Transverse colon (tissue), 4 donors: ENCODE measurements around the gene HEPACAM. TPM values are rescaled to one million over a fixed set of nuclear protein-coding genes. Genes with fewer than 3 reads are reported as not detected.

Source experiments
- DNase-seq: peaks from one replicate; pipeline ENCODE4 v3.0.0-alpha.2; 2019
- H3K27ac ChIP-seq, 4 donors: fragments of 200-600 bp; sonication (generic); 2 replicates each; pipeline ENCODE4 v1.5.1; 2016 to 2018; ENCODE audit warnings: inconsistent platforms in 4 of 4
- H3K27me3 ChIP-seq: fragments of 200-600 bp; sonication (generic); 2 replicates; pipeline ENCODE4 v1.5.1; 2017; ENCODE audit warnings: inconsistent platforms
- H3K36me3 ChIP-seq, 4 donors: fragments of 200-600 bp; sonication (generic); 2 replicates each; pipeline ENCODE4 v1.5.1; 2017 to 2019; ENCODE audit warnings: inconsistent platforms in 4 of 4
- H3K4me1 ChIP-seq, 4 donors: fragments of 200-600 bp; sonication (generic); 2 replicates each; pipeline ENCODE4 v1.5.1; 2017 to 2020; ENCODE audit warnings: inconsistent platforms in 4 of 4
- H3K4me3 ChIP-seq, 4 donors: fragments of 200-600 bp; sonication (generic); 1 replicate in 1 of 4; 2 replicates in 3 of 4; pipeline versions ENCODE4 v1.5.1 to v1.6.1; 2017 to 2019; ENCODE audit warnings: inconsistent platforms in 4 of 4
- H3K9me3 ChIP-seq, 2 donors: fragments of 200-600 bp; sonication (generic); 2 replicates each; pipeline ENCODE4 v1.5.1; 2017 to 2019; ENCODE audit warnings: inconsistent platforms in 2 of 2
- CTCF ChIP-seq, 5 experiments: fragments of 200-600 bp in 3 of 5; fragments of 450-650 bp in 2 of 5; sonication (generic) in 3 of 5; IDR thresholded peaks; 1 replicate in 2 of 5; 2 replicates in 3 of 5; pipeline ENCODE4 v1.5.1; 2016 to 2017; ENCODE audit warnings: antibody characterized with exemption in 5 of 5, inconsistent platforms in 3 of 5, mild to moderate bottlenecking in 2 of 5, moderate library complexity in 1 of 5
- EP300 ChIP-seq: sonication (generic); formaldehyde crosslinking; IDR thresholded peaks from one replicate; pipeline ENCODE4 v1.6.1; 2017; ENCODE audit warnings: antibody characterized with exemption, low read depth
- POLR2A ChIP-seq: fragments of 450-650 bp; IDR thresholded peaks from one replicate; pipeline ENCODE4 v1.6.1; 2016; ENCODE audit warnings: antibody characterized with exemption, mild to moderate bottlenecking, moderate library complexity
- POLR2AphosphoS5 ChIP-seq, 3 donors: sonication (generic); formaldehyde crosslinking; IDR thresholded peaks; one replicate each; pipeline ENCODE4 v1.6.1; 2016; ENCODE audit warnings: antibody characterized with exemption in 3 of 3
- WGBS, 2 donors: methylation state at CpG; one replicate each; pipeline ENCODE4 v1.1.5; 2018; ENCODE audit warnings: low coverage in 1 of 2; 5-methylcytosine and 5-hydroxymethylcytosine counted together
- in situ Hi-C, 4 donors: fragments of 200-750 bp; cut with MboI; loops; one replicate each; pipeline versions ENCODE4 v1.15.0 to v1.15.1; 2017; ENCODE audit warnings: low sequenced_read_pairs in 3 of 4, low pct_ligation_motif_present in 1 of 4, low pct_unique_long_range_greater_than_20kb in 1 of 4
- intact Hi-C: fragments of 100-400 bp; cut with DNase I; formaldehyde crosslinking; loops from one replicate; pipeline ENCODE4 v1.15.1; 2023; ENCODE audit warnings: low total_unique reads
- total RNA-seq, 4 donors: library from RNA; depleted of rRNA; stranded (reverse); fragments of >200 nt; gene quantifications; one replicate each; pipeline ENCODE4 v1.1.0, GENCODE V29; 2016

The HEPACAM gene
- total RNA-seq, 4 donors from 2014 or later = 0.14 to 0.37 TPM; not detected in 2

GRCh38 chr11:124916370-124916710, 19.5 kb downstream of the HEPACAM start:
- peaks cover 0 to 2% (median 0%) of the 10 kb centered on the region in 4 donors for H3K4me1 ChIP-seq
- H3K9me3 ChIP-seq = peaks cover 0 to 5% of the 10 kb centered on the region in 2 donors
- TF ChIP-seq POLR2AphosphoS5 (IDR thresholded peaks at IDR 0.05) (no peak), POLR2A (no peak), EP300 (no peak), CTCF (IDR thresholded peaks at IDR 0.05) (no peak)
- in situ Hi-C loops = no loop called here
- DNase-seq = no peak
- intact Hi-C loops = no loop called here
- H3K4me3 ChIP-seq = no peak overlapping the region
- H3K36me3 ChIP-seq = no peaks in the 10 kb centered on the region
- H3K27ac ChIP-seq = no peak overlapping the region
- no peaks in the 10 kb centered on the region for H3K27me3 ChIP-seq

- Histone ChIP-seq H3K4me1 (no peaks in the 10 kb centered on the region), H3K36me3 (no peaks in the 10 kb centered on the region), H3K27me3 (no peaks in the 10 kb centered on the region), H3K4me3 (no peak overlapping the region), H3K9me3 (peaks cover 0 to 5% of the 10 kb centered on the region in 2 donors), H3K27ac (no peak overlapping the region)
- intact Hi-C loops (no loop called here), in situ Hi-C loops (no loop called here)
- WGBS, 2 donors = 86% methylated on average over 3 of the region's 3 CpGs; no CpG with 5 or more reads in 1 of the 2 donors
- TF ChIP-seq EP300 (no peak), CTCF (IDR thresholded peaks at IDR 0.05) (no peak), POLR2AphosphoS5 (IDR thresholded peaks at IDR 0.05) (no peak), POLR2A (no peak)
- no peak for DNase-seq
These were observed 20.1 kb downstream of the HEPACAM start for GRCh38 chr11:124915541-124916369.

GRCh38 chr11:124902616-124903015, 33.2 kb downstream of the HEPACAM start:
- TF ChIP-seq CTCF (IDR thresholded peaks at IDR 0.05) = no peak
- 93% methylated on average over 1 of the region's 1 CpG for WGBS, 2 donors
- DNase-seq = no peak
- Histone ChIP-seq H3K27me3 (peaks cover 8% of the 10 kb centered on the region), H3K4me3 (no peak overlapping the region), H3K27ac (no peak overlapping the region), H3K4me1 (no peaks in the 10 kb centered on the region), H3K36me3 (no peaks in the 10 kb centered on the region), H3K9me3 (no peaks in the 10 kb centered on the region)
- in situ Hi-C loops (no loop called here), intact Hi-C loops (no loop called here)

- peak overlapping the region in 1 of 4 donors; percentile 6 for H3K27ac ChIP-seq
- H3K36me3 ChIP-seq = no peaks in the 10 kb centered on the region
- peaks cover 8% of the 10 kb centered on the region for H3K27me3 ChIP-seq
- no peak for TF ChIP-seq CTCF (IDR thresholded peaks at IDR 0.05)
- TF ChIP-seq EP300 = no peak
- TF ChIP-seq POLR2A = no peak
- no peak for TF ChIP-seq POLR2AphosphoS5 (IDR thresholded peaks at IDR 0.05)
- intact Hi-C loops (no loop called here), in situ Hi-C loops (no loop called here)
- H3K4me1 ChIP-seq = no peaks in the 10 kb centered on the region
- no peak for DNase-seq
- no peaks in the 10 kb centered on the region for H3K9me3 ChIP-seq
- H3K4me3 ChIP-seq = no peak overlapping the region
- 80% methylated on average over 5 of the region's 5 CpGs; no CpG with 5 or more reads in 1 of the 2 donors for WGBS, 2 donors
These were observed 35.4 kb downstream of the HEPACAM start for GRCh38 chr11:124900464-124900863.
